Measurements from ENCODE around the gene IRGQ. TPM values are rescaled to one million over a fixed set of nuclear protein-coding genes. Genes with fewer than 3 reads are reported as not detected.
A peak's percentile ranks its signal among the peaks of the same experiment; 100 is the strongest.

The IRGQ gene
- total RNA-seq, 6 donors from 2014 or later, result 17.2 to 25.1 (median 23.2) TPM

DNA sequence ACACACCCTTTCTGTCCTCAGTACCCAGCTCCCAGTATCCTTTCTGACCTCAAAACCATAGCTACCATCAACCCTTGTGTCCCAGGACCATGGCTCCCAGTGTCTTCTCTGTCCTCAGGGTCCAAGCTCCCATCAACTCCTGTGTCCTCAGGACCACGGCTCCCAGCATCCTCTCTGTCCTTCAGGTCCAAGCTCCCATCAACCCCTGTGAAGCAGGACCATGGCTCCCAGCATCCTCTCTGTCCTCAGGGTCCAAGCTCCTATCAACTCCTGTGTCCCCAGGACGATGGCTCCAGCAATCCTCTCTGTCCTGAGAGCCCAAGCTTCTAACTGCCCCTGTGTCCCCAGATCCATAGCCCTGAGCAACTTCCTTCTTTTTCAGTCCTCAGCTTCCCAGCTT, 45.4 kb upstream of the IRGQ start:
- H3K36me3 ChIP-seq, result no peaks in the 10 kb centered on the region
- peaks cover 0 to 12% (median 5%) of the 10 kb centered on the region in 4 donors for H3K27me3 ChIP-seq
- DNase-seq, result no peak
- 74 to 80% methylated on average over 2 of the region's 2 CpGs for WGBS, 2 donors
- TF ChIP-seq POLR2A (IDR thresholded peaks at IDR 0.05) (no peak), POLR2AphosphoS5 (IDR thresholded peaks at IDR 0.05) (no peak), EP300 (IDR thresholded peaks at IDR 0.05) (no peak)
- TF ChIP-seq, protein P1, sequence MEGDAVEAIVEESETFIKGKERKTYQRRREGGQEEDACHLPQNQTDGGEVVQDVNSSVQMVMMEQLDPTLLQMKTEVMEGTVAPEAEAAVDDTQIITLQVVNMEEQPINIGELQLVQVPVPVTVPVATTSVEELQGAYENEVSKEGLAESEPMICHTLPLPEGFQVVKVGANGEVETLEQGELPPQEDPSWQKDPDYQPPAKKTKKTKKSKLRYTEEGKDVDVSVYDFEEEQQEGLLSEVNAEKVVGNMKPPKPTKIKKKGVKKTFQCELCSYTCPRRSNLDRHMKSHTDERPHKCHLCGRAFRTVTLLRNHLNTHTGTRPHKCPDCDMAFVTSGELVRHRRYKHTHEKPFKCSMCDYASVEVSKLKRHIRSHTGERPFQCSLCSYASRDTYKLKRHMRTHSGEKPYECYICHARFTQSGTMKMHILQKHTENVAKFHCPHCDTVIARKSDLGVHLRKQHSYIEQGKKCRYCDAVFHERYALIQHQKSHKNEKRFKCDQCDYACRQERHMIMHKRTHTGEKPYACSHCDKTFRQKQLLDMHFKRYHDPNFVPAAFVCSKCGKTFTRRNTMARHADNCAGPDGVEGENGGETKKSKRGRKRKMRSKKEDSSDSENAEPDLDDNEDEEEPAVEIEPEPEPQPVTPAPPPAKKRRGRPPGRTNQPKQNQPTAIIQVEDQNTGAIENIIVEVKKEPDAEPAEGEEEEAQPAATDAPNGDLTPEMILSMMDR (IDR thresholded peaks at IDR 0.05), result no peak
- peaks cover 7 to 17% (median 9%) of the 10 kb centered on the region in 4 donors for H3K4me1 ChIP-seq
- H3K9me3 ChIP-seq, result no peaks in the 10 kb centered on the region
- no peak for ATAC-seq (ENCODE audit: low FRiP score in 2 of 2)
- H3K4me3 ChIP-seq, result no peak overlapping the region
- H3K27ac ChIP-seq, result no peak overlapping the region

DNA sequence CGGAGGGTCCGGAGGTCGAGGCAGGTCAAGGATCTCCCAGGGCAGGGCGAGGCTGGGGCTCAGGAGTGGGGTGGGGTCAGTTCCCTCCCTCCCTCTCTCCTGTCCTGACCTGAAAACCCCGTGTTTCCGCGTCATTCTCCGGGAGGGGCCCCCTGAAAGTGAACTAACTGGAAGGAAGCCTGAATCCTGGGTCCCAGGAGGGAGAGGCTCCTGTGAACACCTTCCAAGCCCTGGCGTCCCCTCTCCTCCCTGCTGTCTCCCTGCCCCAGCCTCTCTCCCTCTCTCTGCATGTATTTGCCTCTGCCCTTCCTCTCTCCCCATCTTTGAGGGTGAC, 44.5 kb upstream of the IRGQ start:
- DNase-seq, result no peak
- Histone ChIP-seq H3K4me3 (peak overlapping the region in 3 of 4 donors; percentile 65 to 76 (median 66)), H3K27ac (peak overlapping the region in 1 of 4 donors; percentile 46), H3K36me3 (no peaks in the 10 kb centered on the region), H3K9me3 (no peaks in the 10 kb centered on the region), H3K4me1 (peaks cover 7 to 17% (median 9%) of the 10 kb centered on the region in 4 donors), H3K27me3 (peaks cover 0 to 12% (median 5%) of the 10 kb centered on the region in 4 donors)
- 9% methylated on average over 9 of the region's 9 CpGs for WGBS, 2 donors
- no peak for TF ChIP-seq EP300 (IDR thresholded peaks at IDR 0.05)
- TF ChIP-seq, protein P1 (IDR thresholded peaks at IDR 0.05), result no peak
- no peak for TF ChIP-seq POLR2A (IDR thresholded peaks at IDR 0.05)
- TF ChIP-seq POLR2AphosphoS5 (IDR thresholded peaks at IDR 0.05), result no peak
- no peak for ATAC-seq (ENCODE audit: low FRiP score in 2 of 2)

DNA sequence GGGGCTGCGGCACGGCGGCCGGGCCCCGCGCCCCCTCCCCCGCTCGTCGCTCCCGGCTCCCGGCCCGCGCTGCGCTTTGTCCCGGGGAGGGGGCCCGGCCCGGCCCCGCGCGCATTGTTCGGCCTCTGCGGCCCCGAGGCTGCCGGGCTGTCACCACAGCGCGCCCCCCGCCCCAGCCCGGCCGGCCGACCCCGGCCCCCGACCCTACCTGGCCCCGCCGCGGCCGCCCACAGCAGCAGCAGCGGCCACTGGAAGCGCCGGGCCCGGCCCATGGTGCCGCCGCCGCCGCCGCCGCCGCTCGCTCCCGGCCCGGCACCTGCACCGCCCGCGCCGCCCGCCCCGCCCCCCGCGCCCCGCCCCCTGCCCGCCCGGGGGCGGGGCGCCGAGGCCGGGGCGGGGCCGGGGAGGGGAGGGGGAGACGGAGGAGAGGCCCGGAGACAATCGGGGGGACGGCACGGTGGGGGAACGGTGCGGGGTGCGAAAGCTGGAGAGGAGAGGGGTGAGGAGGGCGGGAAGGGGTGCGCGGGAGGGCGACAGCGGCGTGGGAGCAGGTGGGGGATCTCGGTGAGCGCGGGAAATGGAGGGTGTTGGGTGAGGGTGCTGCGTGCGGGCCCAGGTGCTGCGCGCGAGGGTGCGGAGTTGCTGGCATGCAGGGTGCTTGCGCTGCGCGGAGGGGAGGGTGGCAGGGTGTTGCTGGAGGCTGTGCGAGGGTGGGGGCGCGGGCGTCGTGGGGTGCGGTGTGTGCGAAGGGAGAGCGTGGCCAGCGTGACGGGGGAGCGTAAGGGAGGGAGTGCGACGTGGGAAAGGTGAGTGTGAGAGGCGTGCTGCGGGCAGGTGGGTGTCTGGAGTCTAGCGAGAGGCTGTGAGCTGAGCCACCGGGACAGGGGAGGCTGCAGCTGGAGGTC, 43.8 kb upstream of the IRGQ start, which contains the start of gene CADM4:
Gene CADM4, minus strand, starts transcription at position 332 of the 905 bp plus-strand sequence. Its CDS starts 60 bp downstream, at position 272.
- peak; percentile 28 to 89 for DNase-seq
- ATAC-seq (ENCODE audit: low FRiP score in 2 of 2), result peak; percentile 65
- peaks cover 0 to 12% (median 5%) of the 10 kb centered on the region in 4 donors for H3K27me3 ChIP-seq
- H3K4me1 ChIP-seq, result peaks cover 7 to 17% (median 9%) of the 10 kb centered on the region in 4 donors
- TF ChIP-seq POLR2AphosphoS5 (IDR thresholded peaks at IDR 0.05) (no peak), EP300 (IDR thresholded peaks at IDR 0.05) (no peak), POLR2A (IDR thresholded peaks at IDR 0.05) (no peak)
- TF ChIP-seq, protein P1 (IDR thresholded peaks at IDR 0.05), result no peak
- H3K36me3 ChIP-seq, result no peaks in the 10 kb centered on the region
- no peaks in the 10 kb centered on the region for H3K9me3 ChIP-seq
- WGBS, 2 donors, result 1 to 5% methylated on average over 36 to 60 of the region's 110 CpGs
- peak within 1 kb of the TSS in 2 of 4 donors; percentile 46 to 52 for H3K27ac ChIP-seq
- peak within 1 kb of the TSS in 3 of 4 donors; percentile 65 to 76 (median 66) for H3K4me3 ChIP-seq

DNA sequence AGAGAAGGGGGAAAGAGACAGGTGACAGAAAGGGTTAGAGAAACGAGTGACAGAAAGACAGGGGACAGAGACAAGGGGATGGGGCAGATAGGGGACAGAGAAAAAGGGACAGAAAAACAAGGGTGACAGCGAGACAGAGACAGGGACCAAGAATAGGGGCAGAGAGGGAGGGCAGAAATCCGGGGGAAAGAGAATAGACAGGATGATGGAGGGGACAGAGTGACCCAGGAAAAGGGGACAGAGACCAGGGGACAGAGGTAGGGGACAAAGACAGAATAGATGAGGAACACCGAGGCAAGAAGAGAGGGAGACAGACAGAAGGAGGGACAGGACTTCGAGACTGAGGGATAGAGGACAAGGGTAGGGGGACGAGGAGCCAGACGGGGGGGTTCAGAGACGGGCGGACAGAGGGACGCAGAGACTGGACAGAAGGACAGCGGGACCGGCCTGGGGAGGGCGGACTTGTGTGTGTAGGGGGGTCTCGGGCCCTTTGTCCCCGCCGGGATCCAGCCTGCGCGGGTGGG, 43.1 kb upstream of the IRGQ start:
- ATAC-seq (ENCODE audit: low FRiP score in 2 of 2) (no peak), DNase-seq (no peak)
- peak overlapping the region in 1 of 4 donors; percentile 52 for H3K27ac ChIP-seq
- H3K4me3 ChIP-seq, result peak overlapping the region in 3 of 4 donors; percentile 65 to 76 (median 66)
- peaks cover 7 to 17% (median 9%) of the 10 kb centered on the region in 4 donors for H3K4me1 ChIP-seq
- TF ChIP-seq EP300 (IDR thresholded peaks at IDR 0.05) (no peak), POLR2AphosphoS5 (IDR thresholded peaks at IDR 0.05) (no peak), POLR2A (IDR thresholded peaks at IDR 0.05) (no peak)
- TF ChIP-seq, protein P1 (IDR thresholded peaks at IDR 0.05), result no peak
- H3K27me3 ChIP-seq, result peaks cover 0 to 12% (median 5%) of the 10 kb centered on the region in 4 donors
- no peaks in the 10 kb centered on the region for H3K9me3 ChIP-seq
- H3K36me3 ChIP-seq, result no peaks in the 10 kb centered on the region
- WGBS, 2 donors, result 11 to 15% methylated on average over 12 to 14 of the region's 18 CpGs
